Activated T-cell treated with anti-CD3 and anti-CD28 coated beads, Interleukin-2, amount 50 U/mL, for 48 hours (primary cell): Measurements from ENCODE around the gene SCMH1.
"Not testable (repeated sequence)": the region's sequence is repeated elsewhere in the genome, so short reads cannot be mapped to it uniquely, and the experiment has no call there.

Experiments used
- DNase-seq, 2 experiments: peaks; one replicate each; pipeline ENCODE4 v3.0.0-alpha.2; 2020

Gene SCMH1

GRCh38 chr1:41246568-41246967, 4.5 kb upstream of the SCMH1 start:
- DNase-seq: no peak

GRCh38 chr1:41245659-41246058, 3.6 kb upstream of the SCMH1 start:
- DNase-seq: no peak

GRCh38 chr1:41243079-41243385, 926 bp upstream of the SCMH1 start:
- DNase-seq: no peak

GRCh38 chr1:41242342-41243078, 404 bp upstream of the SCMH1 start:
- peak; percentile 60 to 67 for DNase-seq

GRCh38 chr1:41241354-41241748, 755 bp downstream of the SCMH1 start:
- peak; percentile 62 to 70 for DNase-seq

GRCh38 chr1:41240781-41241353, 1.2 kb downstream of the SCMH1 start:
- DNase-seq: no peak

- no peak for DNase-seq
These were observed 2.0 kb downstream of the SCMH1 start for GRCh38 chr1:41239988-41240610.

- DNase-seq: no peak
These were observed 3.7 kb downstream of the SCMH1 start for GRCh38 chr1:41238311-41238988.

- DNase-seq: no peak
These were observed 5.3 kb downstream of the SCMH1 start for GRCh38 chr1:41236781-41237180.

- no peak for DNase-seq
These were observed 6.2 kb downstream of the SCMH1 start for GRCh38 chr1:41235893-41236292.

GRCh38 chr1:41233708-41234107, 8.4 kb downstream of the SCMH1 start:
- no peak for DNase-seq

GRCh38 chr1:41232305-41232704, 9.8 kb downstream of the SCMH1 start:
- DNase-seq: no peak

- DNase-seq: no peak
These were observed 11.4 kb downstream of the SCMH1 start for GRCh38 chr1:41230656-41231055.

GRCh38 chr1:41229219-41229618, 12.9 kb downstream of the SCMH1 start:
- not testable (repeated sequence) for DNase-seq

GRCh38 chr1:41226815-41227434, 15.2 kb downstream of the SCMH1 start:
- DNase-seq: no peak

- no peak for DNase-seq
These were observed 16.6 kb downstream of the SCMH1 start for GRCh38 chr1:41225495-41225894.

GRCh38 chr1:41222496-41222895, 19.6 kb downstream of the SCMH1 start:
- no peak for DNase-seq

- DNase-seq: no peak
These were observed 20.1 kb downstream of the SCMH1 start for GRCh38 chr1:41221995-41222394.

- DNase-seq: no peak
These were observed 24.0 kb downstream of the SCMH1 start for GRCh38 chr1:41218152-41218551.

- no peak for DNase-seq
These were observed 24.7 kb downstream of the SCMH1 start for GRCh38 chr1:41217441-41217840.

GRCh38 chr1:41215623-41216022, 26.5 kb downstream of the SCMH1 start:
- DNase-seq: no peak

GRCh38 chr1:41213341-41213740, 28.8 kb downstream of the SCMH1 start:
- DNase-seq: no peak

GRCh38 chr1:41211608-41212007, 30.5 kb downstream of the SCMH1 start:
- DNase-seq: not testable (repeated sequence)
